Right lobe of liver (tissue), 6 donors: ENCODE measurements around the gene TRAPPC6A. TPM values are rescaled to one million over a fixed set of nuclear protein-coding genes. Genes with fewer than 3 reads are reported as not detected.
A peak's percentile ranks its signal among the peaks of the same experiment; 100 is the strongest.

Source experiments
- ATAC-seq, 4 donors: fragments of 200-7000 bp; cut with Tn5 transposase; one replicate each; pipeline ENCODE4 v1.9.1; 2020; ENCODE audit warnings: mild to moderate bottlenecking in 4 of 4, moderate library complexity in 4 of 4
- DNase-seq, 3 donors: peaks; one replicate each; pipeline ENCODE4 v3.0.0-alpha.2; 2020
- H3K27ac ChIP-seq, 3 donors: fragments of 200-600 bp; one replicate each; pipeline ENCODE4 v1.8.0; 2022
- H3K27me3 ChIP-seq, 2 donors: fragments of 200-600 bp; one replicate each; pipeline ENCODE4 v1.8.0; 2022
- H3K36me3 ChIP-seq, 4 donors: fragments of 200-600 bp; sonication (generic) in 1 of 4; one replicate each; pipeline versions ENCODE4 v1.5.1 to v1.8.0; 2017 to 2022; ENCODE audit warnings: control low read depth in 1 of 4
- H3K4me1 ChIP-seq, 4 donors: fragments of 200-600 bp; sonication (generic) in 1 of 4; one replicate each; pipeline versions ENCODE4 v1.5.1 to v1.8.0; 2017 to 2022; ENCODE audit warnings: control low read depth in 1 of 4
- H3K4me3 ChIP-seq, 3 donors: fragments of 200-600 bp; one replicate each; pipeline ENCODE4 v1.8.0; 2022
- H3K9me3 ChIP-seq, 4 donors: fragments of 200-600 bp; sonication (generic) in 1 of 4; one replicate each; pipeline versions ENCODE4 v1.5.1 to v1.8.0; 2017 to 2022; ENCODE audit warnings: control low read depth in 1 of 4
- POLR2A ChIP-seq: fragments of 450-650 bp; IDR thresholded peaks from one replicate; pipeline ENCODE4 v1.6.1; 2017; ENCODE audit warnings: antibody characterized with exemption, mild to moderate bottlenecking
- WGBS: methylation state at CpG from one replicate; pipeline ENCODE4 v1.1.6; 2018; ENCODE audit warnings: low coverage, low lambda C conversion rate; ENCODE audit not compliant: insufficient coverage; ENCODE audit errors: missing lambda C conversion rate; 5-methylcytosine and 5-hydroxymethylcytosine counted together
- intact Hi-C, 2 donors: fragments of 100-400 bp; cut with DNase I; formaldehyde crosslinking; loops; one replicate each; pipeline versions ENCODE4 v1.11.2 to v1.14.1; 2022
- total RNA-seq, 6 experiments: library from RNA; depleted of rRNA in 2 of 6; stranded (reverse); fragments of >200 nt in 2 of 6; fragmentation: NEBNext Ultra II Directional in 3 of 6; extraction: Animal tissue kit (Norgen Biotek cat#: 25700) in 3 of 6; gene quantifications; one replicate each; pipeline versions ENCODE4 v1.1.0 to v1.2.4, GENCODE V29; 2016 to 2023
- TF ChIP-seq, protein P1 (sequence below), 4 donors: fragments of 200-600 bp in 3 of 4; fragments of 450-650 bp in 1 of 4; IDR thresholded peaks; one replicate each; pipeline versions ENCODE4 v1.5.1 to v1.8.0; 2016 to 2022; ENCODE audit warnings: antibody characterized with exemption in 4 of 4, mild to moderate bottlenecking in 2 of 4
- donor health status: DM: no; HTN: yes; CAD: no.
- donor health status: DM: no; HTN: no; CAD: no.
- donor health status: DM: no; HTN: no; CAD: no.
- donor health status: DM: no; HTN: yes; CAD: no.
- donor health status: DM: no; HTN: yes; CAD: no.

The TRAPPC6A gene
- total RNA-seq, 6 experiments from 2014 or later, result 13.1 to 33.3 (median 23.7) TPM

DNA sequence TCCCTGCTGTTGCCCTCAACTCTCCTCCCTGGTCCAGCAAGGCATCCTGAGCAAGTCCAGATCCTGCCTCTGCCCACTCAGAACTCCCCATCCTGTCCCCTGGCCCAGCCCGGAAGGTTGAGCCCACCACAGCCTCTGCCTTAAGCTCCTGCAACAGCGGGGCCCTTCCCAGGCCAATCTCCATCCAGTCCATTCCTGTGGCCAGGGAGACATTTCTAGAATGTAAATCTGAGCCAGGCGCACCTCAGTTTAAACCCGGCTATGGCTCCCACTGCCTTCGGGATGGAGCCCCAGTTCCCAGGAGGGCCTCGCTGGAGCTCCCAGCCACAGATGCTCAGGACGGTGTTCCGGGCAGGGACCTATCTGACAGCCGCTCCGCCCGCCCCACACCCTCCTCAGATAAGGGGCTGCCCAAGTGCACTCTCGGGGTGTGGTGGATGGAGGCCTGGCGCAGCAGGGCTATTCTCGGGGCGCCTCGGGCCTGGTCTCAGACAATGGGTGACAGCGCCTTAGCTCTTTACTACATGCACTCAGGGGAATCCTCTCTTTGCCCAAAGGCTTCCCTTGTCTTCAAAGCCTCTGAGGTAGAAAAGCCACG lies 5.3 kb downstream of the TRAPPC6A start:
- intact Hi-C loops, result no loop called here
- H3K27me3 ChIP-seq, result no peaks in the 10 kb centered on the region
- no peak overlapping the region for H3K4me3 ChIP-seq
- no peak for ATAC-seq
- H3K9me3 ChIP-seq, result no peaks in the 10 kb centered on the region
- no peak for DNase-seq
- peaks cover 0 to 8% (median 4%) of the 10 kb centered on the region in 4 donors for H3K4me1 ChIP-seq
- no peaks in the 10 kb centered on the region for H3K36me3 ChIP-seq
- no peak overlapping the region for H3K27ac ChIP-seq
- 91% methylated on average over 4 of the region's 18 CpGs for WGBS
- TF ChIP-seq, protein P1, sequence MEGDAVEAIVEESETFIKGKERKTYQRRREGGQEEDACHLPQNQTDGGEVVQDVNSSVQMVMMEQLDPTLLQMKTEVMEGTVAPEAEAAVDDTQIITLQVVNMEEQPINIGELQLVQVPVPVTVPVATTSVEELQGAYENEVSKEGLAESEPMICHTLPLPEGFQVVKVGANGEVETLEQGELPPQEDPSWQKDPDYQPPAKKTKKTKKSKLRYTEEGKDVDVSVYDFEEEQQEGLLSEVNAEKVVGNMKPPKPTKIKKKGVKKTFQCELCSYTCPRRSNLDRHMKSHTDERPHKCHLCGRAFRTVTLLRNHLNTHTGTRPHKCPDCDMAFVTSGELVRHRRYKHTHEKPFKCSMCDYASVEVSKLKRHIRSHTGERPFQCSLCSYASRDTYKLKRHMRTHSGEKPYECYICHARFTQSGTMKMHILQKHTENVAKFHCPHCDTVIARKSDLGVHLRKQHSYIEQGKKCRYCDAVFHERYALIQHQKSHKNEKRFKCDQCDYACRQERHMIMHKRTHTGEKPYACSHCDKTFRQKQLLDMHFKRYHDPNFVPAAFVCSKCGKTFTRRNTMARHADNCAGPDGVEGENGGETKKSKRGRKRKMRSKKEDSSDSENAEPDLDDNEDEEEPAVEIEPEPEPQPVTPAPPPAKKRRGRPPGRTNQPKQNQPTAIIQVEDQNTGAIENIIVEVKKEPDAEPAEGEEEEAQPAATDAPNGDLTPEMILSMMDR (IDR thresholded peaks at IDR 0.05), result no peak
- TF ChIP-seq POLR2A, result no peak

DNA sequence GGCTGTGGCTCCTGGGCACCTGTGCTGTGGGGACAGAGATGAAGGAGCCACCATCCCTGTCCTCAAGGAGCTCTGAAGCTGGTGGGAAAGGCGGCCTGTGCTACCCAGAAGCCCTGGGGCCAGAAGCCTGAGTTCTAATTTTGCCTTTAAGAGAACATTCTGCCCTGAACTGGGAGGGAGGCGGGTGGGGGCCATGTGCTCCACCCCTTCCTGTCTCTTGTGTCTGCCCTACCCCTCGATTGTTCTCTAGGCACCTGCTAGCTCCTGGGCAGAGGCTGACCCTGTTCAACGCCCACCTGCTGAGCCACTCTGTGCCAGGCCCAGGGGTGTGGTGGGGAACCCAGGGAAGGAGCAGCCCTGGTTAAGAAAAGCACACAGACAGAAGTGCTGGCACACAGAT lies 5.9 kb downstream of the TRAPPC6A start:
- Histone ChIP-seq H3K9me3 (no peaks in the 10 kb centered on the region), H3K4me3 (no peak overlapping the region), H3K27ac (no peak overlapping the region), H3K4me1 (peaks cover 0 to 3% (median 1%) of the 10 kb centered on the region in 4 donors), H3K27me3 (no peaks in the 10 kb centered on the region), H3K36me3 (no peaks in the 10 kb centered on the region)
- TF ChIP-seq POLR2A, result no peak
- TF ChIP-seq, protein P1 (IDR thresholded peaks at IDR 0.05), result no peak
- WGBS, result no CpG with 5 or more reads among the region's 4 CpGs
- intact Hi-C loops, result no loop called here
- ATAC-seq (no peak), DNase-seq (no peak)

DNA sequence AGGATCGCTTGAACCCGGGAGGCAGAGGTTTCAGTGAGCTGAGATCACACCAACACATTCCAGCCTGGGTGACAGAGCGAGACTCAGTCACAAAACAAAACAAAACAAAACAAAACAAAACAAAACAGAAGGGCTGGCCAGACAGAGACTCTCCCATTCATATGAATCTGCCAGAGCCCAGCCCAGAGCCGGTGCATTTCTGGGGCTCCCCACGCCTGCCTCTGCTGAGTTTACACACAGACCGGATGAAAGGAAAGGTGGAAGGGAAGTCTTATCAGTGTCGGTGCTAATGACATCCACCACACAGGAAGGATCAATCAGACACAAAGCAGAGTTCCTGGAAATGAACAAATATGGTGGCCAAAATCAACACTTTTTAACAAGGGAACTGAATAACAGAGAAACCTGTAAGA lies 6.8 kb downstream of the TRAPPC6A start:
- intact Hi-C loops, result no loop called here
- no peak for DNase-seq

DNA sequence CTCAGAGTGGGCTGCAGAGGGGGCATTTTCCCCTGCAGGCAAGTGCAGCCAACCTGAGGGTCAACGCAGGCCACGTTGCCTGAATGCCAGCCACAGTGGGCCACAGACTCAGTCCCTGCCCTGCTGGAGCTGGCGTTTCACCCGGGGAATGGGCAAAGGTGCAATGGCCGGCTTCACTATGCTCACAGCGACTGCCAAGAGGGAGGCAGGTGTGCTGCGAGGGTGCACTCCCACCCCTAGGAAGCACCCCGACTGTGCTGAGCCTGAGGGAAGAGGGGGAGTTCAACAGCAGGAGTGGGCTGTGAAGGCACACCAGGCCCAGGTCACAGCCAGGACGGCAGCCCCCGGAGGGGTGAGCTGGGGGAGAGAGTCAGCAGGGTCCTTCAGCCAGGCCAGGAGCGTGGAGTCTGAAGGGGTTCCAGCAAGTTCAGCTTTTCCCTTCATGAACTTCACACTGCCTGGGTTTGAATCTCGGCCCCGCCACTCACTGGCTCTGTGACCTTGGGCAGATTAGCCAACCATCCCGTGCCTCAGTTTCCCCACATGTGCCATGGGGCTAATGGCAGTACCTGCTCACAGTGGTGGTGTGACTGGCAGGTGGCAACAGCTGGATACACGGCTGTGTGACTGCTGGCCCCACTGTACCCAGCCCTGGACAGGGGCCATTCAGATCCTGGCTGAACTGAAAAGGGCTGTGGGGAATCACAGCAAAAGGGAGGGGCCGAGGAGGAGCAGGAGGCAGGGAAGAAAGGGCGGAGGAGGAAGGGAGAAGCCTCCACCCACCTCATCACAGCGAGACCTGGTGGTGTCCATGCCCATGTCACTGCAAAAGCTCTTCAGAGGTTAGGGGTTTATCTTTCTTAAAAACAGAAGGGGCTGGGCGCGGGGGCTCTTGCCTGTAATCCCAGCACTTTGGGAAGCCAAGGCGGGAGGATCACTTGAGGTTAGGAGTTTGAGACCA lies 7.6 kb downstream of the TRAPPC6A start:
- intact Hi-C loops, result no loop called here
- DNase-seq (no peak), ATAC-seq (no peak)
- Histone ChIP-seq H3K27me3 (no peaks in the 10 kb centered on the region), H3K4me3 (no peak overlapping the region), H3K27ac (peak overlapping the region in 1 of 3 donors; percentile 21), H3K4me1 (no peaks in the 10 kb centered on the region), H3K36me3 (no peaks in the 10 kb centered on the region), H3K9me3 (no peaks in the 10 kb centered on the region)
- WGBS, result 44% methylated on average over 2 of the region's 21 CpGs
- TF ChIP-seq, protein P1 (IDR thresholded peaks at IDR 0.05), result no peak
- TF ChIP-seq POLR2A, result no peak

More for the DNA sequence above, 6.8 kb downstream of the TRAPPC6A start:
- Histone ChIP-seq H3K4me3 (no peak overlapping the region), H3K27ac (peak overlapping the region in 1 of 3 donors; percentile 21), H3K4me1 (no peaks in the 10 kb centered on the region), H3K9me3 (no peaks in the 10 kb centered on the region), H3K27me3 (no peaks in the 10 kb centered on the region), H3K36me3 (no peaks in the 10 kb centered on the region)
- 42% methylated on average over 7 of the region's 7 CpGs for WGBS
- TF ChIP-seq, protein P1 (IDR thresholded peaks at IDR 0.05), result no peak
- TF ChIP-seq POLR2A, result no peak
- peak; percentile 57 to 70 (median 59) for ATAC-seq
